Measurements from ENCODE around the gene SHMT2. TPM values are rescaled to one million over a fixed set of nuclear protein-coding genes. Genes with fewer than 3 reads are reported as not detected.

SHMT2 gene
- total and polyA plus RNA-seq, 2 experiments from 2014 or later, result 125 to 387 TPM

DNA sequence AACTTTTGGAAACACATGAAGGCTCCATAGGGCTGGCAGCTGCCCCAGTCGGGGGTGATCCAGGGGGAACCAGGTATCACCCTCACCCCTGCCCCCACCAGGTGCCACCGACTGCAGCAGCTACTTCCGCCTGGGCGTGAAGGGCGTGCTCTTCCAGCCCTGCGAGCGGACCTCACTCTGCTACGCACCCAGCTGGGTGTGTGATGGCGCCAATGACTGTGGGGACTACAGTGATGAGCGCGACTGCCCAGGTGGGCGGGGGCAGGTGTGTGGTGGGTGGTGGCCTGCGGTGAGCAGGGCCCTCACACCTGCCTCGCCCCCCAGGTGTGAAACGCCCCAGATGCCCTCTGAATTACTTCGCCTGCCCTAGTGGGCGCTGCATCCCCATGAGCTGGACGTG, 35.3 kb upstream of the SHMT2 start:
- peaks cover 97% of the 10 kb centered on the region for H3K36me3 Mint-ChIP-seq (ENCODE audit: low read depth)
- TF ChIP-seq ZNF114 (CRISPR knock-in tag; IDR thresholded peaks at IDR 0.05) (no peak), REST (IDR thresholded peaks at IDR 0.05; ENCODE audit: unreplicated experiment) (no peak), NANOG (IDR thresholded peaks at IDR 0.05; ENCODE audit: borderline replicate concordance) (no peak), POLR2AphosphoS5 (IDR thresholded peaks at IDR 0.05; ENCODE audit: low read depth) (no peak)
- TF ChIP-seq, protein P1, sequence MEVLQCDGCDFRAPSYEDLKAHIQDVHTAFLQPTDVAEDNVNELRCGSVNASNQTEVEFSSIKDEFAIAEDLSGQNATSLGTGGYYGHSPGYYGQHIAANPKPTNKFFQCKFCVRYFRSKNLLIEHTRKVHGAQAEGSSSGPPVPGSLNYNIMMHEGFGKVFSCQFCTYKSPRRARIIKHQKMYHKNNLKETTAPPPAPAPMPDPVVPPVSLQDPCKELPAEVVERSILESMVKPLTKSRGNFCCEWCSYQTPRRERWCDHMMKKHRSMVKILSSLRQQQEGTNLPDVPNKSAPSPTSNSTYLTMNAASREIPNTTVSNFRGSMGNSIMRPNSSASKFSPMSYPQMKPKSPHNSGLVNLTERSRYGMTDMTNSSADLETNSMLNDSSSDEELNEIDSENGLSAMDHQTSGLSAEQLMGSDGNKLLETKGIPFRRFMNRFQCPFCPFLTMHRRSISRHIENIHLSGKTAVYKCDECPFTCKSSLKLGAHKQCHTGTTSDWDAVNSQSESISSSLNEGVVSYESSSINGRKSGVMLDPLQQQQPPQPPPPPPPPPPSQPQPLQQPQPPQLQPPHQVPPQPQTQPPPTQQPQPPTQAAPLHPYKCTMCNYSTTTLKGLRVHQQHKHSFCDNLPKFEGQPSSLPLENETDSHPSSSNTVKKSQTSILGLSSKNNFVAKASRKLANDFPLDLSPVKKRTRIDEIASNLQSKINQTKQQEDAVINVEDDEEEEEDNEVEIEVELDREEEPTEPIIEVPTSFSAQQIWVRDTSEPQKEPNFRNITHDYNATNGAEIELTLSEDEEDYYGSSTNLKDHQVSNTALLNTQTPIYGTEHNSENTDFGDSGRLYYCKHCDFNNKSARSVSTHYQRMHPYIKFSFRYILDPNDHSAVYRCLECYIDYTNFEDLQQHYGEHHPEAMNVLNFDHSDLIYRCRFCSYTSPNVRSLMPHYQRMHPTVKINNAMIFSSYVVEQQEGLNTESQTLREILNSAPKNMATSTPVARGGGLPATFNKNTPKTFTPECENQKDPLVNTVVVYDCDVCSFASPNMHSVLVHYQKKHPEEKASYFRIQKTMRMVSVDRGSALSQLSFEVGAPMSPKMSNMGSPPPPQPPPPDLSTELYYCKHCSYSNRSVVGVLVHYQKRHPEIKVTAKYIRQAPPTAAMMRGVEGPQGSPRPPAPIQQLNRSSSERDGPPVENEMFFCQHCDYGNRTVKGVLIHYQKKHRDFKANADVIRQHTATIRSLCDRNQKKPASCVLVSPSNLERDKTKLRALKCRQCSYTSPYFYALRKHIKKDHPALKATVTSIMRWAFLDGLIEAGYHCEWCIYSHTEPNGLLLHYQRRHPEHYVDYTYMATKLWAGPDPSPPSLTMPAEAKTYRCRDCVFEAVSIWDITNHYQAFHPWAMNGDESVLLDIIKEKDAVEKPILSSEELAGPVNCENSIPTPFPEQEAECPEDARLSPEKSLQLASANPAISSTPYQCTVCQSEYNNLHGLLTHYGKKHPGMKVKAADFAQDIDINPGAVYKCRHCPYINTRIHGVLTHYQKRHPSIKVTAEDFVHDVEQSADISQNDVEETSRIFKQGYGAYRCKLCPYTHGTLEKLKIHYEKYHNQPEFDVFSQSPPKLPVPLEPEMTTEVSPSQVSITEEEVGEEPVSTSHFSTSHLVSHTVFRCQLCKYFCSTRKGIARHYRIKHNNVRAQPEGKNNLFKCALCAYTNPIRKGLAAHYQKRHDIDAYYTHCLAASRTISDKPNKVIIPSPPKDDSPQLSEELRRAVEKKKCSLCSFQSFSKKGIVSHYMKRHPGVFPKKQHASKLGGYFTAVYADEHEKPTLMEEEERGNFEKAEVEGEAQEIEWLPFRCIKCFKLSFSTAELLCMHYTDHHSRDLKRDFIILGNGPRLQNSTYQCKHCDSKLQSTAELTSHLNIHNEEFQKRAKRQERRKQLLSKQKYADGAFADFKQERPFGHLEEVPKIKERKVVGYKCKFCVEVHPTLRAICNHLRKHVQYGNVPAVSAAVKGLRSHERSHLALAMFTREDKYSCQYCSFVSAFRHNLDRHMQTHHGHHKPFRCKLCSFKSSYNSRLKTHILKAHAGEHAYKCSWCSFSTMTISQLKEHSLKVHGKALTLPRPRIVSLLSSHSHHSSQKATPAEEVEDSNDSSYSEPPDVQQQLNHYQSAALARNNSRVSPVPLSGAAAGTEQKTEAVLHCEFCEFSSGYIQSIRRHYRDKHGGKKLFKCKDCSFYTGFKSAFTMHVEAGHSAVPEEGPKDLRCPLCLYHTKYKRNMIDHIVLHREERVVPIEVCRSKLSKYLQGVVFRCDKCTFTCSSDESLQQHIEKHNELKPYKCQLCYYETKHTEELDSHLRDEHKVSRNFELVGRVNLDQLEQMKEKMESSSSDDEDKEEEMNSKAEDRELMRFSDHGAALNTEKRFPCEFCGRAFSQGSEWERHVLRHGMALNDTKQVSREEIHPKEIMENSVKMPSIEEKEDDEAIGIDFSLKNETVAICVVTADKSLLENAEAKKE (CRISPR knock-in tag; IDR thresholded peaks at IDR 0.05), result no peak
- TF ChIP-seq, protein P2, sequence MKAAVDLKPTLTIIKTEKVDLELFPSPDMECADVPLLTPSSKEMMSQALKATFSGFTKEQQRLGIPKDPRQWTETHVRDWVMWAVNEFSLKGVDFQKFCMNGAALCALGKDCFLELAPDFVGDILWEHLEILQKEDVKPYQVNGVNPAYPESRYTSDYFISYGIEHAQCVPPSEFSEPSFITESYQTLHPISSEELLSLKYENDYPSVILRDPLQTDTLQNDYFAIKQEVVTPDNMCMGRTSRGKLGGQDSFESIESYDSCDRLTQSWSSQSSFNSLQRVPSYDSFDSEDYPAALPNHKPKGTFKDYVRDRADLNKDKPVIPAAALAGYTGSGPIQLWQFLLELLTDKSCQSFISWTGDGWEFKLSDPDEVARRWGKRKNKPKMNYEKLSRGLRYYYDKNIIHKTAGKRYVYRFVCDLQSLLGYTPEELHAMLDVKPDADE (IDR thresholded peaks at IDR 0.05), result no peak

More for the DNA sequence above, 35.3 kb upstream of the SHMT2 start:
- Mint-ChIP-seq H3K27ac (no peak overlapping the region), H3K9me3 (no peaks in the 10 kb centered on the region; the same call in 2 of the 3 replicates), H3K4me3 (no peak overlapping the region), H3K27me3 (ENCODE audit: insufficient read depth, low read depth, poor library complexity) (peaks cover 14% of the 10 kb centered on the region), H3K4me1 (no peaks in the 10 kb centered on the region)
- H3F3A ChIP-seq (replicated peaks; ENCODE audit: low read depth), result peaks cover 12% of the 10 kb centered on the region; the same call in 1 of the 2 replicates
- no peaks in the 10 kb centered on the region for H3K9me2 ChIP-seq (ENCODE audit: insufficient read depth)
- ATAC-seq (no peak), DNase-seq (ENCODE audit: low spot score) (no peak)
- no peak overlapping the region for H3K4me3 ChIP-seq
- H3K36me3 ChIP-seq (ENCODE audit: insufficient read depth), result peaks cover 26% of the 10 kb centered on the region; the same call in 1 of the 2 replicates
- no peak overlapping the region for H3K27ac ChIP-seq (ENCODE audit: low read depth)
- no peak overlapping the region for H3K4me2 ChIP-seq
- no peaks in the 10 kb centered on the region for H3K79me2 ChIP-seq (replicated peaks; ENCODE audit: insufficient read depth)
- no peaks in the 10 kb centered on the region for H3K4me1 ChIP-seq (ENCODE audit: insufficient read depth)
- no peak overlapping the region for H2AFZ ChIP-seq
- no peaks in the 10 kb centered on the region; the same call in 1 of the 2 replicates for H4K20me1 ChIP-seq (replicated peaks; ENCODE audit: insufficient read depth)
- no peaks in the 10 kb centered on the region for H3K27me3 ChIP-seq (ENCODE audit: insufficient read depth)
